Fibroblast of the conjunctiva (primary cell): ENCODE results near the gene PCTP.

Experiments used
- DNase-seq: peaks from one replicate; pipeline ENCODE4 v3.0.0-alpha.2; 2010; ENCODE audit warnings: low read depth

The PCTP gene

DNA sequence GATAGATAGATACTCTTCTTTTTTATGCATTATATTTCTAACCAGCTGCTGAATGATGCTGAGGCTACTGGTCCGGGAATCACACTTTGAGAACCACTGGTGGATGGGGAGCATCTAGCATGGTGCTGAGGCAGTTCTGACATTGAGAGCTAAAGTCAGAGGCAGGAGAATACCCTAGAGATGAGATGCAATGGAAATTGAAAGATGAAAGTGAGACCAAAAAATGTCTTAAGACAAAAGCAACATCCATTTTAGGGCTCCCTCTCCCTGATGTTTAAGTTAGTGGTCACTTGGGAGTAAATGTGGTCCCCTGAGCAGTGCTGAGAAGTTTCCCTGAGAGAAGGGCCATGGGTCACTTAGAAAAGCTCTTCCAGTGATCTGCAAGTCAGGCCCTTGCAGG, 6.8 kb downstream of the PCTP start:
- no peak for DNase-seq

DNA sequence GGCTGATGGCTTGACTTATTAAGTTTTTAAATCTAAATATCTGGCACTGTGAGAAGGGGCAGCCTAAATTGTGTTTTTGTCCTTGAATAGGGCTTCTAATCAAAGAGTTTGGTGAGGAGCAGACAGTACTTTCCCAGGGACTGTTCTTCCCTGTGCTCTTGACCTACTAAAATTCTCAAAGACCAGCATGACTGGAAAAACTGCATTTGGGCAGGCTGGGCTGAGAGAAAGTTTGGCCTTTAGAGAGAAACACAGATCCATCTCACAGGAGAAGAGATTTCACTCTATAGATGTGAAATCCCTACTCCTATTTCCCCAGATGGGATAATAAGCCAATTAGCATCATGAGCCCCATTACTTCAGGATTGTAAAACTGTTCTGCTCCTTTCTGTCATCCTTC, 7.3 kb downstream of the PCTP start:
- no peak for DNase-seq

DNA sequence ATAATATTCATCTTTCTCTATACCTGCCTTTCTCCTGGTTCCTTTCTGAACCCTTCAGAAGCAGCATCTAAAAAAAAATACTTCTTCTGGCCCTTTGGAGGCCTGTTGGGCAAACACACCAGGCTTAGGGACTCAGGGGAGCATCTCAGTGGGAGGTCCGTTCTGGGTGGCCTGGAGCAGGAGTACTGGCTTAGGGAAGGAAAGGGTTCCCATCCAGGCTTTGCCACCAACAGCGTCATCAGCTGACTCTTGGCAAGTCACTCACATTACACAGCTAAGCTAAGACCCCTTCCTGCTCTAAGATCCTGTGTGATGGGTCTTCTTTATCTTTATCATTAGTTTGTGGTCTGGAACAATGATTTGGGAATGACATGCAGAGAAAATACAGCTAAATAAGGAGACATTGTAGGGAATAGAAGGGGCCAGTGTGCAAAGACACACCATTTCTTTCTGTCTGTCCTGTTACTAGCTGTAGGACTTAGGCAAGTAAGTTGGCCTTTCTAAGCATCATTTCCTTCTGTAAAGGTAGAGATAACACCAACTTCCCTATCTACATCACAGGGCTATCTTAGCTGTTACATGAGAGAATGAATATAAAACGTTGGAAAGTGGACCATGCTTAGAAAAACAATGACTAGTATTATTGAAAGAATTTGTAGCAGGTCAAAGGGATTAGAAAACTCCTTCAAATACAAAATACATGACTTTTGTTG, 9.9 kb downstream of the PCTP start:
- no peak for DNase-seq

DNA sequence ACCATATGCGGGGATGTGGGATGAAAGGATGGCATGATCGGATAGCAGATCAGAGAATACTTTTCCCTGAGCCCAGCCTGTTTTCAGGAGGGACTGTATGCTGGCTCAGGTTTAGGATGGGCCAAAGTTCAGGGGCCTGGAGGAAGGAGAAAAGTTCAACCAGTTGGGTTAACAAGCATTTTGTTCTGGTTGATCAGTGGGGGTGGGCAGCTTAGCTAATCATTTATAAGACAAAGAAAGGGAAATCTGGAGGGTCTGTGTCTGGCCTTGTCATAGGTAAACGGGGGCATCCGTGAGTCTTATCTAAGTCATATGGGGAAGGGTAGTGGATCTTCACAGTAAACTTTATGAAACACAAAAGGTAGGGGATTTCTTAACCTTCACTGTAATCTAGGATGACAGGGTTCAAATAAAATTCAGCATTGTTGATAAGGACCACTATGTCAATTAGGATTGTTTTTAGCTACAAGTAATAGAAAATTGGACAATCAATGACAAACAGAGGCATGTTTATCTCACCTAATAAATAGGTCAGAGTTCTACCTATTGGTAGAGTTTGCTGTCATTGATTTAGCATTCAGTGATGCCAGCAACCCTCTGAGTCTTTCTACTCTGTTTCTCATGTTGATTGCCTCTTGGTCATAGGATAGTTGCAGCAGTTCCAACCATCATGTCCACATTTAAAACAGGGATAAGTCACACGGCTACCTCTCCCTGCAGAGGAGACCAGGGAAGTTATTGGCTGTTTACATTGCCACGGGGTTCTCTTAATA, 11.4 kb downstream of the PCTP start:
- DNase-seq = no peak

DNA sequence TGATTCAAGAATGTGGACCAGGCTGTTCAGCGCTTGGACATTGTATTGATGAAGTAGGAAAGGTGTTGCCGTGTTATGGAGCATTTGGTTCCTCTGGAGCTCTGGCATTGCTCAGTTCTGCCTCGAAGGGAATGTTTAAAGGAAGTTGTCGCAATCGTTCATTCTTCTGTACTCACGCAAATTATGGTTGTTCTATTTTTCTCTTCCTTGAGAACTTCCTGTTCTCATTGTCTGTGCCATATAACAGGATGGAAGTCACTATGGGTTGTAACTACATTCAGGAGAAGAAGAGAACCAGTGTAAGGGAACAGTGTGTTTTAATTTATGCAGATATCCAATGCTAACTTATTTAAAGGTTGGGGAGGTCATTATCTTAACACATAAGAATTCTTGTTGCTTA, 13.0 kb downstream of the PCTP start:
- no peak for DNase-seq

DNA sequence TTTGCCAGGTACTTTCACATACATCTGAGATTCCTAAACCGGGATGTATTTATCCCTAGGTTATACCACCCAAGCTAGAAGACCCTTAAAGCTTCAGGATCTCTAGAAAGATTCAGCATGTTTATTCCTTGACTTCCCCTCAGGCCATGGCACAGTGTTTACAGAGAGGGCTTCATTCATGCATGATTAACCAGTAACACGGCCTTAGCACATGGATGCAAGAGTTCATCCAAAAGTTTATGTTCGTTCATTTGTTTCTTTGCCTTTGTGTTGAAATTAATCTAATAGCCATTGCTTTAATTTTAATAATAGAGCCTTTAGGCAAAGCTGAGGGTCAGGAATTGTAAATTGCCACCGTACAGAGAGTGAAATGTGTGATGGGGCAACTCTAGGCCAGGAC, 13.8 kb downstream of the PCTP start:
- no peak for DNase-seq

DNA sequence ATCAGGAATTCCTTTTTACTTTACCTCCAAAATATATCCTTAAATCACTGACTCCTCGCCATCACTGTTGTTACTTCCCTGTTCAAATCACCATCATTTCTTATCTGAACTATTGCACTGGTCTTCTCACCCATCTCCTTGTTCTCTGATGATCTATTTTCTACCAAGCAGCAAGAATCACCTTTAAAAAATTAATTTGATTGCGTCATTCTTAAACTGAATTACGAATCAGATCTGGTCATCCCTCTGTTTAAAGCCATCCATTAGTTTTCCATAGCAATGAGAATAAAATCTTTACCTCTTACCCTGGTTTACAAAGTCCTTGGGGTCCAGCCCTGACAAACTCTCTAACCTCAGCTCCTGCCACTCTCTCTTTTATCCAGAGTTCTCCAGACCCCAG, 14.6 kb downstream of the PCTP start:
- no peak for DNase-seq

DNA sequence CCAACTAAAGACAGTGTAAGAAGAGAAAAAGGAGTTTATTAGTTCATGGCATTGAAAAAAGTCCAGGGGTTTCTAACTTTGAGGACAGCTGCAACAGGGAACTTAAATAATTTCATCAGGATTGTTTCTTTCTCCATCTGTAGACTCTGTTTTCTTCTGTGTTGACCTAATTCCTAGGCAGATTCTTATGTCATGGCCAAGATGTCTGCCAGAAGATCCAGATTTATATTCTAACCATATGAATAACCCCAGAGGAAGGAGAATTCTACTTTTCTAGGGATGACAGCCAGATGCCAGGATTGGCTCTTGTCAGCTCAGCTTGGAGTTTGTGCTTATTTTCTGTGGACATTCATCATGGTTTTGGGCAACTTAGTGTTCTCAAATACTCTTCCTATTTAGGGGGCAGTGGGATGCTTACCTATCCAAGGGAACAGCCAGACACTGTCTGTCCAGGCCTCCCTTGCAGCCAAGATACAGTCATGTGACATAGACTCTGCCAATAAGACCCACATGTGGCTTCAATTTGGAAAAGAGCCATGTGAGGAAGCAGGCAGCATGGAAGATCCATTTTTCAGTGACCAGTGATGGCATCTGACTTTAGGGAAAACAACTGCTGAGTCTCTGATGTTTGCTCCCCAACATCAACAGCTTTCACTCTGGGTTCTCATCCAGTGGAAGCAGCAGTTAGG, 18.2 kb downstream of the PCTP start:
- peak; percentile 32 for DNase-seq

DNA sequence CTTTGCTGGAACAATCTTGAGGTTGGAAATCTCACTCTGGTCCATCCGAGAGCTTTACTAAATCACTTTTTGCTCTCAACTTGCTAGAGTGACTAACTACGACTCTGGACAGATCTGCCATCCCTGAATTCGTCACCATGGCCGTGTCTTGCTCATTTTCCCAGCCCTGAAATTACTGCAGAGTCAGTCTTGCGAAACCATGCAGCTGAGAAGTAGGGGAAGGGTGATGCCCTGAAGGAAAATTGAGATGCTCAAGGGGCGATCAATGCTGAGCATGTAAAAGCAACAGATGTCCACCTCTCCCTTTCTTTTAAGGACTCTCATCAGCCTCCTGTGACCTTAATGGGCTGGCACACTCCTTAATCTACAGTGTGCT, 18.8 kb downstream of the PCTP start:
- DNase-seq = peak; percentile 73

DNA sequence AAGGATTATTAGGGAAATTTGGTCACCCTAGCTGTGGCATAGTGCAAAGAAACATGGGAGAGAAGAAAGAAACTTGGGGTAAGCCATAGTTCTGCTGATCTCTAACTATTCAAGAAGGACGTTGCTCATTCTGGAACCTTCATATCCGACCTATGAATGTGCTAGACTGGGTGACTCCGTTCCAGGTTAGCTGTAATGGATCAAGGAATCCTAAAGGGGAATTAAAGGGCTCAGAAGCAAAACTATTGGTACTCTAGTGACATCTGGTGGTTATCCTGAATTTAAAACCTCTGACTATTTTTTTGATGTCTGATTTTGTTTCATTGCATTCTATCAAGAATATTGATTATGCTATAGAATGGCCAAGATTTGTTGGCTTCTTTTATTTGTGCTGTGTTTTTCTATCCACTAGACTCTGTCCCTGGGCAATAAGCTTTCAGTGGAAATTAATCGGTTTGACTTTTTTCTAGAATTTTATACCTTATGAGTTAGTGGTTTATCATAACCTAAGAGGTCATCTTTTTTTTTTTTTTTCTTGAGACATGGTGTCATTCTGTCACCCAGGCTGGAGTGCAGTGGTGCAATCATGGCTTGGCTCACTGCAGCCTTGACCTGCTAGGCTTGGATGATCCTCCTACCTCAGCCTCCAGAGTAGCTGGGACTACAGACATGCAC, 19.5 kb downstream of the PCTP start:
- DNase-seq = peak; percentile 67

DNA sequence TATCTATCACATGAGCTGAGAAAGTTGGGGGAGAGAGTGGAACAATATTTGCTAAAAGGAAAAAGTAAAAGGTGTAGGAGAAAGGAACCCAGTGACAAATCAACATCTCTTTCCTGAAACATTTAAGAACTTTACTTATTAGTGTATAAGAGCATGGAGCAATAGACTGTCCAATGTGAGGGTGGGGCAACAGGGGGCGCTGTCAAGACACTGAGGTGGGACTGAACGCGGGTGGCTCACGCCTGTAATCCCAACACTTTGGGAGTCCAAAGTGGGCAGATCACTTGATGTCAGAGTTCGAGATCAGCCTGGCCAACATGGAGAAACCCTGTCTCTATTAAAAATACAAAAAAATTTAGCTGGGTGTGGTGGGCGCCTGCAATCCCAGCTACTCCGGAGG, 21.2 kb downstream of the PCTP start:
- DNase-seq = no peak

DNA sequence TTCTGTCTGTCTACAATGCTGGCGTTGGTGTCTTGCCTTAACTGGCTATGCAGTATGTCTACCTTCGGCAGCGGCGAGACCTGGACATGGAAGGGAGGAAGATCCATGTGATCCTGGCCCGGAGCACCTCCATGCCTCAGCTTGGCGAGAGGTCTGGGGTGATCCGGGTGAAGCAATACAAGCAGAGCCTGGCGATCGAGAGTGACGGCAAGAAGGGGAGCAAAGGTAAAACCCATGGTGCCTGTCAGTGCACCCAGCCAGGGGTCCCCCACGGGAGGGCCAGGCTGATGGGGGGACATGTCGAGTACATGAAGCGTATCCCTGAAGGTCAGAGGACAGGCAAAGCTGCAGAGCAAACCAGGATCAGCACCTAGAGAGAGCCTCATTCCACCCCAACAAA, 22.8 kb downstream of the PCTP start:
- no peak for DNase-seq

DNA sequence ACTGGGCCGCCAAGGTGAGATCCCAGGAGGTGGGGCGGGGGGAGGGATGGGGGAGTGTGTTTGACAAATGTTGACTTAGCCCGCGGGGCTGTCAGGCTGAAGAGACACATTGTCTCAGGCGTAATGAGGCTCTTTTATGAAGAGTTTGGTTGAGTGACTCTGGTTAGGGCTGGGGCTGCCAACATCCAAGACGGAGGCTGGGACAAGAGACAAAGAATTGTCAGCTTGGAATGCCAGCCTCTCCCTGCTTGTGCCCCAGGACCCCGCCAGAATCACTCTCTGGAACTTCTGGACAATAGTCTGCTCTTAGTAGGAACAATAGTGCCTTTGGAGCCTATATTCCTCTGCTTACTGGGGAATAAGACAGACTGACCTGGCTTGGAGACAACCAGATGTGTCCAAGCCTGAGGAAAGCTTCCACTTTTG, 24.0 kb downstream of the PCTP start:
- DNase-seq = no peak

DNA sequence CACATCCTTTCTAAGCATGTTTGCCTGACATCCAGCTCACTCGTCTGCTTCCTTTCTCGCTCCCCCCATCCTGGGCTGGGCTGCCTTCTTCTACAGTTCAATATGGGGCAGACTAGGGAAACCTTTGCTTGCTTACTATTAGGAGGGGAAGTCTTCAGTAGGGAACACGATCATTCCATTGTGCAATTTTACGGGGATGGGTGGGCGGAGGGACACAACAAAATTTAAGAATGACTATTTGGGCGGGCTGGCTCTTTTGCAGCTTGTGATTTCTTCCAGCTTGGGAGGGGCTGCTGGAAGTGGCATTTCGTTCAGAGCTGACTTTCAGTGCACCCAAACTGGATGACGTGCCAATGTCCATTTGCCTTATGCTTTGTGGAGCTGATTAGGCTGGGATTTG, 25.4 kb downstream of the PCTP start:
- no peak for DNase-seq

DNA sequence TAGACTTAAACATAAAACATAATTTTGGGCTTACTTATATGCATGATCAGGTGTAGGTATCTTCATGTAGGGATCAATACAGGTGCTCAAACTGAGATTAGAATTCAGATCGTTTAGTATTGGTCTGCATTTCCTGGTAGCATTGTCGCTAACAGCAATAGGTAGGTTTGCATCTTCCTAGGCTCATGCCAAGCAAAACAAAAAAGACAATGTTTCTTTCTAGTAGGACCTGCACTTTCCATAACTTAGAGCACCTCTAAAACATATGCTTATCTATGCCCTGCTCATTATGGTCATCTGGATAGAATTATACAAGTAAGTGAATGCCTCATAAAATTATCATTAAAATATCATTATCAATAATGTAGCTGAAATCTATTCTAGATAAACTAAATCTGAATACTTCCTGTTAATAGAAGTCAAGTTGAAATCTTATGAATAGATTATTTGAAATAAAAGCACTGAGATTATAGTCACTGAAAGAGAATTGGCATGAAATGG, 26.7 kb downstream of the PCTP start:
- DNase-seq = no peak

DNA sequence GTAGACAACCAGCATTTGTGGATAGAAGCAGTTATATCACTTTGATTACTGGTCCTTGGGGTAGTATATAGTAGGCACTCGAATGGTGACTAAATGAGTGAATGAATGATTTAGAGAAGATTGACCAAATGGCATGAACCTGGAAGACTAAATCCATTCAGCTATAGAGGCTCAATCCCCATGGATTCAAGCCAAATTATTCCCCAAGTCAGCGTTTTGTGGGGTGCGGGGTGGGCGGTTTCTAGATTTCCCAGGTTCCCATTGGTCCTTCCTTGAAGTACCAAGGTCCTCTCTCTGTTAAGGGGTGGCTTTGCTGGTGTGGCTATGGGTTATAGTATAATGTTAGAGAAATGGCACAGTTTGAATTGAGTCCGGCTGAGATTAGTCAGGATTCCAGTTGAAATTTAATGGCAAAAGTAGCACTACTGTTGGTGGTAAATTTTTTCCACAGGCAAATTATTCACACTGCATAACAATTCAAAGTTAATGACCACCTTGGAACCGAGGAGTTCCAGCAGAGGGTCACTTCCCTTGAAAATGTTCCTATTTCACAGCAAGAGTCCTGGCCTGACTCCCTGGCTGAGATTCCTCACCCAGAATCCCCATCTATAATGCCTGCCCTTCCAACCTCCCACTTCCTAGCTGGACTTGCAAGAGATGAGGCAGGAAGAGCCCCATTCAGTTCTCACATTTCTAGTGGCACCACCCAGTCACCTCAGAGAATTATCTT, 27.7 kb downstream of the PCTP start:
- no peak for DNase-seq

DNA sequence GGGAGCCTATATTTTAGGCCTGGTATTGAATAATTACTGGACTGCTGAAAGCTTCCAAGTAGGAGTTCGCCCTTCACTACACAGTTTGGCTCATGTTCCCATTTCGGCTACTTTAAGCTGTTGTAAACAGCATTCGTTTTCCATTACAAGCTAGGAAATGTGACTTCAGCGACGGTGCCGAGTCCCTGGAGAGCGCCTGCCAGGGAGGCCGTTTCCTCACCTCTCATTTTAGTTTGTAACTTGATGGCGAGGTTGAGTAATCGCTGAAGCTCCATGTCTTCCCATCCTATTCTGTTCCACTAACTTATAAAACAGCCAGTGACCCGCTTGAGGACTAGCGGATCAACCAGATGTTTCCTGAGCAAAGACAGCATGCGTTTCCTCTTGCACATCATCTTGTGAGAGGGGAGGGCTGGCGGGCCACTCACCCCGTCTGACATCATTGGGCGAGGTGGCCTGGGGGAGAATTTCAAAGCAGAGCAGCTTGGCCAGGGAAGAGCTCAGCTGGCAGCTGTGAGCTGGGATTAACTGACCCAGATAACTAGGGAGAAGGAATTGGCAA, 32.9 kb downstream of the PCTP start:
- DNase-seq = peak; percentile 57

DNA sequence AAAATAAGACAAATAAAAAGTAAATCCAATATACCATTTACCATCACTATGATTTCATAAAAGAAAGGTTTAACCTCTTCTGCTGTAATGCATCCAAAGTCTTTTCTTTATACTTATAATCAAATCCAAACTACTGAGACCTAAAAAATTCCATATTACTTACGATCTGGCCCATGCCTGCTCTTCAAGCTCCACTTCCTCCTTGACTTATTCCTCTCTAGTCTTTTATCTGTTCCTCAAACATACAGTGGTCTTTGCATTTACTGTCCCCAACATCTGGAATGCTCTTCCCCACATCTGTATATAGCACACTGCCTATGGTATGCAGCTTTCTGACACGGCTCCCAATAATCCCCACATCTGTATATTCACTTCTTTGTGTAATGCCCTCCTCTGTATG, 33.8 kb downstream of the PCTP start:
- DNase-seq = no peak

DNA sequence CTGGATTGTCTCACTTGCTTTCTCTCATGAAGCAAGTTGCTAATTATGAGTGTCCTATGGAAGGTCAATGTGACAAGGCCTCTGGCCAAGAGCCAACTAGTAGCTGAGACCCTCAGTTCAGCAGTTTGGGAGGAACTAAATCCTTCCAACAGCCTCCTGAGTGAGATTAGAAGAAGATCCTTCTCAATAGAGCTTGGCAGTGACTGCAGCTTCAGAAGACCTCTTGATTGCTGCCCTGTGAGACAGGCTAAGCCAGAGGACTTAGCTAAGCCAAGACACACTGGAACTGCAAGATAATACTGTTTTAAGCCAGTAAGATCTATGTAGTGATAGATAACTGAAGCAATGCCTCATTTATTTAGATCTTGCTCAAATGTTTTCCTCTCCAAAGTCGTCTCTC, 34.3 kb downstream of the PCTP start:
- no peak for DNase-seq

DNA sequence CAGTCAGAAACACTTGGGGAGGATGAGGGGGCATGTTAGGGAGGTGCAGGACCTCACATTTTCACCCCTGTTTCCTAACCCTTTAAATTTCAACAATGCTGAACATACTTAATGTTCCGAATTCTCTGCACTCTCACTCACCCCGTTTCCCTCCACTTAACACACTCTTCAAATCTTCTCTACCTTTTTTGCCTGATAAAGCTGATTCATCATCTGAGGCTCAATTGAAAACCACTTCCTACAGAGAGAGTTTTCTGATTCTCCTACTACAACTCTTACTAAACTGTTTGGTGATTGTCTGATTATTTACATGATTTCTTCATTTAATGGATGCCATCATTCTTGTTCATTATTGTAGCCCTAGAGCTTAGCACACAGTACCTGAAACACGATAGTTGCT, 42.4 kb downstream of the PCTP start:
- DNase-seq = no peak

DNA sequence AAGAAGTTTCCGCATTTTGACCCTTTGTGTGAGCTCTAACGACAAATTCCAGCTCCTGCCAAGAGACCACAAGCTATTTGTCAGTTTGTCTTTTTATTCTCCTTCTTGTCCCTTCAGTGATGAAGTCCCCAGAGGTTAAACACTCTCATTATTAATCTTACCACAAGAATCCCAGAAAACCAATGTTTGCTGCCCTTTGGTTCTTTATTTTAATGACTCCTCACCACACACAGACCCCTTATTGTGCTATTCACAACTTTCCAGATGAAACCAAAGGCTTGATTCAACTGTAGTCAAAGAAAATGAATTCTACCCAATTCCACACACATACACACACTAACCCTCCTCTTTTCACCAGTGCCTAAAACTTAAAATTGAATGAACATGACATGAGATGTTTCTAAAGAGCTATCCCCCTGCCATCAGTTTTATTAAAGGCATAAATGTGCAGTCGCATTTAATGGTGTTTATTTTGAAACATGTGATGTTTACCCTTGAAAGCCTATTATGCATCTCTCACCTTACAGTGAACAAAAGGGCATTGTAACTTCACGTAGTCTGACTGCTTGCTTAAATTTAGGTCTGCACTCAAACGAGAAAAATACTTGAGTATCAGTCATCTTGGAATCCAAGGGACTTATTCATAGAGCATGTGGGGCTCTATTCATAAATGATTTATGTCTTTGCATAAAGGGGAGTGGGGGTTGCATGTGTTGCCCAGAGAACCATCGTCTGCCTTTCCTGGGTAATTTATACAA, 44.1 kb downstream of the PCTP start:
- no peak for DNase-seq
